H9 (cell line): ENCODE results near the gene NCOA5. TPM values are rescaled to one million over a fixed set of nuclear protein-coding genes. Genes with fewer than 3 reads are reported as not detected.

ENCODE experiments used
- DNase-seq: peaks from one replicate; pipeline ENCODE4 v3.0.0-alpha.2; 2017
- H2AFZ ChIP-seq: one replicate; pipeline ENCODE4 v1.6.1; 2013; ENCODE audit warnings: mild to moderate bottlenecking, low read length, control low read depth, moderate library complexity
- H2AK5ac ChIP-seq: 2 replicates; pipeline ENCODE4 v1.6.1; 2013; ENCODE audit warnings: low read length, control low read depth, mixed read lengths; ENCODE audit not compliant: insufficient read length
- H2BK120ac ChIP-seq: one replicate; pipeline ENCODE4 v1.6.1; 2013; ENCODE audit warnings: low read depth, mild to moderate bottlenecking, low read length, control low read depth, inconsistent platforms; ENCODE audit not compliant: poor library complexity, severe bottlenecking
- H2BK12ac ChIP-seq: 2 replicates; pipeline ENCODE4 v1.6.1; 2013; ENCODE audit warnings: low read length, control low read depth, mixed read lengths, low read depth; ENCODE audit not compliant: insufficient read length
- H2BK15ac ChIP-seq: 2 replicates; pipeline ENCODE4 v1.6.1; 2013; ENCODE audit warnings: low read depth, low read length, control low read depth
- H2BK20ac ChIP-seq: one replicate; pipeline ENCODE4 v1.6.1; 2013; ENCODE audit warnings: low read depth, mild to moderate bottlenecking, low read length, control low read depth, inconsistent platforms; ENCODE audit not compliant: poor library complexity, severe bottlenecking
- H2BK5ac ChIP-seq: 2 replicates; pipeline ENCODE4 v1.6.1; 2013; ENCODE audit warnings: low read length, control low read depth, mixed read lengths; ENCODE audit not compliant: insufficient read length
- H3K14ac ChIP-seq: 2 replicates; pipeline ENCODE4 v1.6.1; 2013; ENCODE audit warnings: low read length, control low read depth; ENCODE audit not compliant: insufficient read depth
- H3K18ac ChIP-seq: 2 replicates; pipeline ENCODE4 v1.6.1; 2013; ENCODE audit warnings: low read depth, mild to moderate bottlenecking, mixed read lengths, low read length, control low read depth; ENCODE audit not compliant: insufficient read length
- H3K23ac ChIP-seq: 2 replicates; pipeline ENCODE4 v1.6.1; 2013; ENCODE audit warnings: low read length, control low read depth, mixed read lengths, low read depth; ENCODE audit not compliant: insufficient read length
- H3K23me2 ChIP-seq: 2 replicates; pipeline ENCODE4 v1.6.1; 2013; ENCODE audit warnings: low read depth, mild to moderate bottlenecking, mixed read lengths, low read length, control low read depth; ENCODE audit not compliant: insufficient read length, poor library complexity, severe bottlenecking
- H3K27ac ChIP-seq: 2 replicates; pipeline ENCODE4 v1.5.1; 2013; ENCODE audit warnings: low read length, control low read depth, mixed read lengths, low read depth; ENCODE audit not compliant: insufficient read length
- H3K27me3 ChIP-seq: 2 replicates; pipeline ENCODE4 v1.6.1; 2013; ENCODE audit warnings: low read length, control low read depth, inconsistent platforms; ENCODE audit not compliant: insufficient read depth
- H3K4ac ChIP-seq: 2 replicates; pipeline ENCODE4 v1.6.1; 2013; ENCODE audit warnings: low read depth, mild to moderate bottlenecking, control low read depth, inconsistent platforms, low read length, moderate library complexity
- H3K4me1 ChIP-seq: 2 replicates; pipeline ENCODE4 v1.6.1; 2013; ENCODE audit warnings: low read length, control low read depth, inconsistent platforms; ENCODE audit not compliant: insufficient read depth
- H3K4me2 ChIP-seq: 2 replicates; pipeline ENCODE4 v1.6.1; 2013; ENCODE audit warnings: low read length, control low read depth, mixed read lengths; ENCODE audit not compliant: insufficient read length, insufficient read depth
- H3K56ac ChIP-seq: 2 replicates; pipeline ENCODE4 v1.6.1; 2013; ENCODE audit warnings: low read depth, mild to moderate bottlenecking, mixed read lengths, low read length, control low read depth; ENCODE audit not compliant: insufficient read length
- H3K79me1 ChIP-seq: 2 replicates; pipeline ENCODE4 v1.6.1; 2013; ENCODE audit warnings: low read depth, mild to moderate bottlenecking, moderate library complexity, low read length, control low read depth, inconsistent platforms; ENCODE audit not compliant: insufficient read depth, poor library complexity, severe bottlenecking
- H3K79me2 ChIP-seq: 2 replicates; pipeline ENCODE4 v1.6.1; 2013; ENCODE audit warnings: low read length, control low read depth, inconsistent platforms; ENCODE audit not compliant: insufficient read depth
- H3K9ac ChIP-seq: 2 replicates; pipeline ENCODE4 v1.6.1; 2013; ENCODE audit warnings: low read length, control low read depth, mixed read lengths; ENCODE audit not compliant: insufficient read length; ENCODE audit errors: extremely low read depth
- H3K9me3 ChIP-seq: one replicate; pipeline ENCODE4 v1.6.1; 2013; ENCODE audit warnings: low read depth, low read length, inconsistent platforms; ENCODE audit not compliant: control insufficient read depth
- H3T11ph ChIP-seq: one replicate; pipeline ENCODE4 v1.6.1; 2013; ENCODE audit warnings: mild to moderate bottlenecking, low read length, control low read depth, inconsistent platforms
- H4K20me1 ChIP-seq: one replicate; pipeline ENCODE4 v1.6.1; 2013; ENCODE audit not compliant: control insufficient read depth, insufficient read length, insufficient read depth
- H4K5ac ChIP-seq: 2 replicates; pipeline ENCODE4 v1.6.1; 2013; ENCODE audit warnings: low read depth, mild to moderate bottlenecking, mixed read lengths, low read length, control low read depth; ENCODE audit not compliant: insufficient read length
- H4K8ac ChIP-seq: replicated peaks from 2 replicates; pipeline ENCODE4 v1.6.1; 2013; ENCODE audit warnings: low read length, control low read depth, mixed read lengths, low read depth; ENCODE audit not compliant: insufficient read length
- H4K91ac ChIP-seq: 2 replicates; pipeline ENCODE4 v1.6.1; 2013; ENCODE audit warnings: low read depth, mild to moderate bottlenecking, moderate library complexity, mixed read lengths, low read length, control low read depth; ENCODE audit not compliant: insufficient read length
- H3K27ac Mint-ChIP-seq, 3 experiments: 2 replicates in 2 of 3; 3 replicates in 1 of 3; pipeline ENCODE4 v1.8.0; 2020 to 2021; ENCODE audit warnings: mixed read lengths in 3 of 3, mild to moderate bottlenecking in 1 of 3, moderate library complexity in 1 of 3
- H3K27me3 Mint-ChIP-seq: 2 replicates; pipeline ENCODE4 v1.8.0; 2021; ENCODE audit warnings: low read depth, mild to moderate bottlenecking, moderate library complexity, mixed read lengths
- H3K36me3 Mint-ChIP-seq, 3 experiments: 2 replicates in 2 of 3; 3 replicates in 1 of 3; pipeline ENCODE4 v1.8.0; 2020 to 2021; ENCODE audit warnings: low read depth in 3 of 3, mixed read lengths in 3 of 3; ENCODE audit not compliant: insufficient read depth in 1 of 3
- H3K4me1 Mint-ChIP-seq, 2 experiments: 2 replicates each; pipeline ENCODE4 v1.8.0; 2020; ENCODE audit warnings: mixed read lengths in 2 of 2
- H3K4me3 Mint-ChIP-seq, 2 experiments: 2 replicates in 1 of 2; 3 replicates in 1 of 2; pipeline ENCODE4 v1.8.0; 2020 to 2021; ENCODE audit warnings: mild to moderate bottlenecking in 2 of 2, mixed read lengths in 2 of 2, moderate library complexity in 1 of 2
- H3K9me3 Mint-ChIP-seq, 2 experiments: 2 replicates in 1 of 2; 3 replicates in 1 of 2; pipeline ENCODE4 v1.8.0; 2020; ENCODE audit warnings: mild to moderate bottlenecking in 2 of 2, mixed read lengths in 2 of 2, moderate library complexity in 1 of 2
- CTCF ChIP-seq: fragments of 200-600 bp; sonication (generic); conservative IDR thresholded peaks from 3 replicates; pipeline ENCODE4 v1.8.0; 2021; ENCODE audit warnings: antibody characterized with exemption, mild to moderate bottlenecking
- total RNA-seq: library from RNA; stranded (reverse); gene quantifications from 2 replicates; pipeline ENCODE4 v1.2.1, GENCODE V29; 2021

NCOA5 gene
- total RNA-seq, 1 experiment from 2014 or later, result 55.7 TPM

- Histone ChIP-seq H3K56ac (no peak overlapping the region), H3K9ac (no peak overlapping the region), H2AFZ (no peak overlapping the region), H3K9me3 (no peaks in the 10 kb centered on the region), H3K4me2 (no peak overlapping the region), H2BK120ac (no peak overlapping the region), H3T11ph (no peak overlapping the region), H3K79me1 (no peaks in the 10 kb centered on the region), H3K23me2 (no peaks in the 10 kb centered on the region), H2BK20ac (no peak overlapping the region), H2BK12ac (no peak overlapping the region), H3K4ac (no peak overlapping the region), H3K18ac (no peak overlapping the region), H3K27me3 (peaks cover 4% of the 10 kb centered on the region; the same call in 1 of the 2 replicates), H2AK5ac (no peak overlapping the region), H3K23ac (no peak overlapping the region), H3K79me2 (no peaks in the 10 kb centered on the region), H3K27ac (no peak overlapping the region), H4K20me1 (no peaks in the 10 kb centered on the region), H3K4me1 (no peaks in the 10 kb centered on the region), H4K8ac (no peak overlapping the region), H2BK15ac (no peak overlapping the region), H2BK5ac (no peak overlapping the region), H4K91ac (no peak overlapping the region), H3K14ac (no peak overlapping the region), H4K5ac (no peak overlapping the region)
- Mint-ChIP-seq H3K36me3 (0 out of 7 replicates have a peak, but pooled peaks cover 0 to 1% (median 0%) of the 10 kb centered on the region in 3 experiments), H3K27ac (no peak overlapping the region), H3K4me3 (no peak overlapping the region), H3K4me1 (no peaks in the 10 kb centered on the region), H3K27me3 (peaks cover 66% of the 10 kb centered on the region), H3K9me3 (no peaks in the 10 kb centered on the region)
- DNase-seq, result no peak
- no peak for TF ChIP-seq CTCF
Measured at GRCh38 chr20:46050885-46051284, 38.9 kb downstream of the NCOA5 start.
